Neural cell (in vitro differentiated cells): ENCODE measurements around the gene FXYD4.

Source experiments
- EP300 ChIP-seq: fragments of 450-650 bp; conservative IDR thresholded peaks from 2 replicates; pipeline ENCODE4 v1.6.1; 2014; ENCODE audit warnings: antibody characterized with exemption, mild to moderate bottlenecking, moderate library complexity; ENCODE audit not compliant: poor library complexity, severe bottlenecking
- EZH2 ChIP-seq: fragments of 200-600, 300-800 bp; shearing (Covaris generic), sonication (generic); IDR thresholded peaks from 2 replicates; pipeline ENCODE4 v1.6.1; 2014; ENCODE audit warnings: antibody characterized with exemption, low read length, borderline replicate concordance, mild to moderate bottlenecking; ENCODE audit not compliant: insufficient read depth, poor library complexity, severe bottlenecking
- MXI1 ChIP-seq: fragments of 450-650 bp; conservative IDR thresholded peaks from 2 replicates; pipeline ENCODE4 v1.6.1; 2014; ENCODE audit warnings: antibody characterized with exemption, mild to moderate bottlenecking; ENCODE audit not compliant: poor library complexity, severe bottlenecking
- POLR2AphosphoS5 ChIP-seq: IDR thresholded peaks from 2 replicates; pipeline ENCODE4 v1.6.1; 2012
- RAD21 ChIP-seq: fragments of 450-650 bp; conservative IDR thresholded peaks from 2 replicates; pipeline ENCODE4 v1.6.1; 2014; ENCODE audit warnings: antibody characterized with exemption, mild to moderate bottlenecking, moderate library complexity
- SMC3 ChIP-seq: fragments of 450-650 bp; conservative IDR thresholded peaks from 2 replicates; pipeline ENCODE4 v1.6.1; 2014; ENCODE audit warnings: antibody characterized with exemption, mild to moderate bottlenecking, moderate library complexity; ENCODE audit not compliant: poor library complexity
- TF ChIP-seq, protein P1 (sequence below): fragments of 450-650 bp; IDR thresholded peaks from 2 replicates; pipeline ENCODE4 v1.5.1; 2014; ENCODE audit warnings: antibody characterized with exemption, mild to moderate bottlenecking, moderate library complexity; ENCODE audit not compliant: poor library complexity, severe bottlenecking

DNA sequence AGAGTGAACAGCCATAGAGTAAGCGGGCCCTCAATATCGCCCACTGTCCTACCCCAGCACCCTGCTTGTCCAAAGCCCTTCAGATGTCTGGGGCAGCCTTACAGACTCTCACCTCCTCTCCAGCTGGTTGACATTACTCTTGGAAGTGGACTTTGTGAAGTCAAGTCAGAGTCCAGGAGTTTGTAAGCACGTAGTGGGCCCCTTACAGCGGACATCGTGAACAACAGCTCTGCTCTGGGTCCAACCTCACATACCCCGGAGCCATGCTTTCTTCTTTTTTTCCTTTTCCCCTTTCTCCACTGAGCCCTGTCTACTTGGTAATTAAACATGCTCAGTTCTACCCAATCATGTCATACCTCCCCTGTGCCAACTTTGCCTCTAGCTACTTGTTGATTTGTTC lies 20.1 kb downstream of the FXYD4 start:
- TF ChIP-seq, protein P1, sequence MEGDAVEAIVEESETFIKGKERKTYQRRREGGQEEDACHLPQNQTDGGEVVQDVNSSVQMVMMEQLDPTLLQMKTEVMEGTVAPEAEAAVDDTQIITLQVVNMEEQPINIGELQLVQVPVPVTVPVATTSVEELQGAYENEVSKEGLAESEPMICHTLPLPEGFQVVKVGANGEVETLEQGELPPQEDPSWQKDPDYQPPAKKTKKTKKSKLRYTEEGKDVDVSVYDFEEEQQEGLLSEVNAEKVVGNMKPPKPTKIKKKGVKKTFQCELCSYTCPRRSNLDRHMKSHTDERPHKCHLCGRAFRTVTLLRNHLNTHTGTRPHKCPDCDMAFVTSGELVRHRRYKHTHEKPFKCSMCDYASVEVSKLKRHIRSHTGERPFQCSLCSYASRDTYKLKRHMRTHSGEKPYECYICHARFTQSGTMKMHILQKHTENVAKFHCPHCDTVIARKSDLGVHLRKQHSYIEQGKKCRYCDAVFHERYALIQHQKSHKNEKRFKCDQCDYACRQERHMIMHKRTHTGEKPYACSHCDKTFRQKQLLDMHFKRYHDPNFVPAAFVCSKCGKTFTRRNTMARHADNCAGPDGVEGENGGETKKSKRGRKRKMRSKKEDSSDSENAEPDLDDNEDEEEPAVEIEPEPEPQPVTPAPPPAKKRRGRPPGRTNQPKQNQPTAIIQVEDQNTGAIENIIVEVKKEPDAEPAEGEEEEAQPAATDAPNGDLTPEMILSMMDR, result no peak
- TF ChIP-seq RAD21 (no peak), EZH2 (no peak), MXI1 (no peak), SMC3 (no peak), EP300 (no peak), POLR2AphosphoS5 (no peak)
